ENCODE data around the gene ADCY10. TPM values are rescaled to one million over a fixed set of nuclear protein-coding genes. Genes with fewer than 3 reads are reported as not detected.

Gene ADCY10
- total and polyA plus RNA-seq, 9 of the 15 experiments (the other 6 are each of a cell fraction or from before 2014, with no cell fraction given) = 0.08 to 0.86 (median 0.22) TPM

DNA sequence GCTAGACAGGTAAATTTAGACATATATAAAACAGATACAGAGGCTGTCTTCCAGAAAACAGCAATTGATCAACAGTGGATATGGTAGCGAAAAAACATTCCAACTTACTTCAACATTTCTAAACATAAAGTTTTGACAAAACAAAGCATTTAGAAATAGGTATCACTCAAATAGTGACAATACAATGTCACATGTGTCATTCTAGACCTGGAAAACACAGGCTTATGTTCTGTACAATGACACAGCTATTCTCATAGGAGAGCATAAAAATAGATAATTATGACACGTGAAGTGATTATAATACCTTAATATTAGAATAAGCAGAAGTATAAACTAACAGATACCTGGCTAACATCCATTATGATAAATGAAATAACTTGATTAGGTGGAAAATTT lies 14.5 kb upstream of the ADCY10 start (continued):
- TF ChIP-seq TEAD1 (CRISPR knock-in tag; IDR thresholded peaks at IDR 0.05) (no peak), ZNF232 (CRISPR knock-in tag; IDR thresholded peaks at IDR 0.05) (no peak), HSF4 (CRISPR knock-in tag; IDR thresholded peaks at IDR 0.05; ENCODE audit: borderline replicate concordance) (no peak), KLF10 (CRISPR knock-in tag; IDR thresholded peaks at IDR 0.05) (no peak), HDAC2 (IDR thresholded peaks at IDR 0.05) (no peak), ZNF431 (CRISPR knock-in tag; IDR thresholded peaks at IDR 0.05) (no peak), TRIM28 (IDR thresholded peaks at IDR 0.05) (no peak), KDM5B (IDR thresholded peaks at IDR 0.05; ENCODE audit: insufficient replicate concordance, low read depth, low read length) (no peak), SLC30A9 (CRISPR knock-in tag; IDR thresholded peaks at IDR 0.05) (no peak), ZNF445 (CRISPR knock-in tag; IDR thresholded peaks at IDR 0.05; ENCODE audit: low read depth) (no peak), TCF3 (CRISPR knock-in tag; IDR thresholded peaks at IDR 0.05) (no peak), NCOA4 (IDR thresholded peaks at IDR 0.05; ENCODE audit: partially characterized antibody) (no peak), ZNF584 (CRISPR knock-in tag; IDR thresholded peaks at IDR 0.05; ENCODE audit: low read depth) (no peak), SMARCA4 (IDR thresholded peaks at IDR 0.05) (peak; percentile 38; the same call in 1 of the 2 replicates)
- TF ChIP-seq, protein P1, sequence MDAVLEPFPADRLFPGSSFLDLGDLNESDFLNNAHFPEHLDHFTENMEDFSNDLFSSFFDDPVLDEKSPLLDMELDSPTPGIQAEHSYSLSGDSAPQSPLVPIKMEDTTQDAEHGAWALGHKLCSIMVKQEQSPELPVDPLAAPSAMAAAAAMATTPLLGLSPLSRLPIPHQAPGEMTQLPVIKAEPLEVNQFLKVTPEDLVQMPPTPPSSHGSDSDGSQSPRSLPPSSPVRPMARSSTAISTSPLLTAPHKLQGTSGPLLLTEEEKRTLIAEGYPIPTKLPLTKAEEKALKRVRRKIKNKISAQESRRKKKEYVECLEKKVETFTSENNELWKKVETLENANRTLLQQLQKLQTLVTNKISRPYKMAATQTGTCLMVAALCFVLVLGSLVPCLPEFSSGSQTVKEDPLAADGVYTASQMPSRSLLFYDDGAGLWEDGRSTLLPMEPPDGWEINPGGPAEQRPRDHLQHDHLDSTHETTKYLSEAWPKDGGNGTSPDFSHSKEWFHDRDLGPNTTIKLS (IDR thresholded peaks at IDR 0.05; ENCODE audit: borderline replicate concordance, low read depth) = no peak
- TF ChIP-seq, protein P2, sequence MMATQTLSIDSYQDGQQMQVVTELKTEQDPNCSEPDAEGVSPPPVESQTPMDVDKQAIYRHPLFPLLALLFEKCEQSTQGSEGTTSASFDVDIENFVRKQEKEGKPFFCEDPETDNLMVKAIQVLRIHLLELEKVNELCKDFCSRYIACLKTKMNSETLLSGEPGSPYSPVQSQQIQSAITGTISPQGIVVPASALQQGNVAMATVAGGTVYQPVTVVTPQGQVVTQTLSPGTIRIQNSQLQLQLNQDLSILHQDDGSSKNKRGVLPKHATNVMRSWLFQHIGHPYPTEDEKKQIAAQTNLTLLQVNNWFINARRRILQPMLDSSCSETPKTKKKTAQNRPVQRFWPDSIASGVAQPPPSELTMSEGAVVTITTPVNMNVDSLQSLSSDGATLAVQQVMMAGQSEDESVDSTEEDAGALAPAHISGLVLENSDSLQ (IDR thresholded peaks at IDR 0.05) = peak; percentile 72
- TF ChIP-seq, protein P3, sequence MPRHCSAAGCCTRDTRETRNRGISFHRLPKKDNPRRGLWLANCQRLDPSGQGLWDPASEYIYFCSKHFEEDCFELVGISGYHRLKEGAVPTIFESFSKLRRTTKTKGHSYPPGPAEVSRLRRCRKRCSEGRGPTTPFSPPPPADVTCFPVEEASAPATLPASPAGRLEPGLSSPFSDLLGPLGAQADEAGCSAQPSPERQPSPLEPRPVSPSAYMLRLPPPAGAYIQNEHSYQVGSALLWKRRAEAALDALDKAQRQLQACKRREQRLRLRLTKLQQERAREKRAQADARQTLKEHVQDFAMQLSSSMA (CRISPR knock-in tag; IDR thresholded peaks at IDR 0.05) = no peak
- TF ChIP-seq, protein P4, sequence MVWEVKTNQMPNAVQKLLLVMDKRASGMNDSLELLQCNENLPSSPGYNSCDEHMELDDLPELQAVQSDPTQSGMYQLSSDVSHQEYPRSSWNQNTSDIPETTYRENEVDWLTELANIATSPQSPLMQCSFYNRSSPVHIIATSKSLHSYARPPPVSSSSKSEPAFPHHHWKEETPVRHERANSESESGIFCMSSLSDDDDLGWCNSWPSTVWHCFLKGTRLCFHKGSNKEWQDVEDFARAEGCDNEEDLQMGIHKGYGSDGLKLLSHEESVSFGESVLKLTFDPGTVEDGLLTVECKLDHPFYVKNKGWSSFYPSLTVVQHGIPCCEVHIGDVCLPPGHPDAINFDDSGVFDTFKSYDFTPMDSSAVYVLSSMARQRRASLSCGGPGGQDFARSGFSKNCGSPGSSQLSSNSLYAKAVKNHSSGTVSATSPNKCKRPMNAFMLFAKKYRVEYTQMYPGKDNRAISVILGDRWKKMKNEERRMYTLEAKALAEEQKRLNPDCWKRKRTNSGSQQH (CRISPR knock-in tag; IDR thresholded peaks at IDR 0.05) = no peak
- TF ChIP-seq, protein P5, sequence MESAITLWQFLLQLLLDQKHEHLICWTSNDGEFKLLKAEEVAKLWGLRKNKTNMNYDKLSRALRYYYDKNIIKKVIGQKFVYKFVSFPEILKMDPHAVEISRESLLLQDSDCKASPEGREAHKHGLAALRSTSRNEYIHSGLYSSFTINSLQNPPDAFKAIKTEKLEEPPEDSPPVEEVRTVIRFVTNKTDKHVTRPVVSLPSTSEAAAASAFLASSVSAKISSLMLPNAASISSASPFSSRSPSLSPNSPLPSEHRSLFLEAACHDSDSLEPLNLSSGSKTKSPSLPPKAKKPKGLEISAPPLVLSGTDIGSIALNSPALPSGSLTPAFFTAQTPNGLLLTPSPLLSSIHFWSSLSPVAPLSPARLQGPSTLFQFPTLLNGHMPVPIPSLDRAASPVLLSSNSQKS (CRISPR knock-in tag; IDR thresholded peaks at IDR 0.05) = no peak
- TF ChIP-seq, protein P6, sequence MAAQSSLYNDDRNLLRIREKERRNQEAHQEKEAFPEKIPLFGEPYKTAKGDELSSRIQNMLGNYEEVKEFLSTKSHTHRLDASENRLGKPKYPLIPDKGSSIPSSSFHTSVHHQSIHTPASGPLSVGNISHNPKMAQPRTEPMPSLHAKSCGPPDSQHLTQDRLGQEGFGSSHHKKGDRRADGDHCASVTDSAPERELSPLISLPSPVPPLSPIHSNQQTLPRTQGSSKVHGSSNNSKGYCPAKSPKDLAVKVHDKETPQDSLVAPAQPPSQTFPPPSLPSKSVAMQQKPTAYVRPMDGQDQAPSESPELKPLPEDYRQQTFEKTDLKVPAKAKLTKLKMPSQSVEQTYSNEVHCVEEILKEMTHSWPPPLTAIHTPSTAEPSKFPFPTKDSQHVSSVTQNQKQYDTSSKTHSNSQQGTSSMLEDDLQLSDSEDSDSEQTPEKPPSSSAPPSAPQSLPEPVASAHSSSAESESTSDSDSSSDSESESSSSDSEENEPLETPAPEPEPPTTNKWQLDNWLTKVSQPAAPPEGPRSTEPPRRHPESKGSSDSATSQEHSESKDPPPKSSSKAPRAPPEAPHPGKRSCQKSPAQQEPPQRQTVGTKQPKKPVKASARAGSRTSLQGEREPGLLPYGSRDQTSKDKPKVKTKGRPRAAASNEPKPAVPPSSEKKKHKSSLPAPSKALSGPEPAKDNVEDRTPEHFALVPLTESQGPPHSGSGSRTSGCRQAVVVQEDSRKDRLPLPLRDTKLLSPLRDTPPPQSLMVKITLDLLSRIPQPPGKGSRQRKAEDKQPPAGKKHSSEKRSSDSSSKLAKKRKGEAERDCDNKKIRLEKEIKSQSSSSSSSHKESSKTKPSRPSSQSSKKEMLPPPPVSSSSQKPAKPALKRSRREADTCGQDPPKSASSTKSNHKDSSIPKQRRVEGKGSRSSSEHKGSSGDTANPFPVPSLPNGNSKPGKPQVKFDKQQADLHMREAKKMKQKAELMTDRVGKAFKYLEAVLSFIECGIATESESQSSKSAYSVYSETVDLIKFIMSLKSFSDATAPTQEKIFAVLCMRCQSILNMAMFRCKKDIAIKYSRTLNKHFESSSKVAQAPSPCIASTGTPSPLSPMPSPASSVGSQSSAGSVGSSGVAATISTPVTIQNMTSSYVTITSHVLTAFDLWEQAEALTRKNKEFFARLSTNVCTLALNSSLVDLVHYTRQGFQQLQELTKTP (IDR thresholded peaks at IDR 0.05; ENCODE audit: low read depth in 1 of 2, partially characterized antibody in 2 of 2) = no peak
